ENCODE results near the gene CCDC121. TPM values are rescaled to one million over a fixed set of nuclear protein-coding genes. Genes with fewer than 3 reads are reported as not detected.

The CCDC121 gene
- total RNA-seq (6.1 TPM), polyA plus RNA-seq (ENCODE audit: insufficient read depth in 1 of 8, insufficient read length in 8 of 8, low replicate concordance in 1 of 8) (1 to 10 TPM; 5.5 to 7.0 (median 6.7) TPM)
- long read RNA-seq, donor 1, partial matches to known transcripts: 0 of 5 reads
- long read RNA-seq, donor 1, other reads (novel, unspliced or antisense): 0 of 5 reads
- long read RNA-seq, donor 2: 0 reads
- long read RNA-seq, donor 3, partial matches to known transcripts: 0 of 3 reads
- long read RNA-seq, donor 3, other reads (novel, unspliced or antisense): 0 of 3 reads
- long read RNA-seq, donor 4, transcript CCDC121-201 (2 exons, 2,342 nt): major isoform, 5 of 5 reads
- long read RNA-seq, donor 4, partial matches to known transcripts: 0 of 5 reads
- long read RNA-seq, donor 4, other reads (novel, unspliced or antisense): 0 of 5 reads
- long read RNA-seq, donor 5, transcript CCDC121-201 (2 exons, 2,342 nt): major isoform, 8 of 9 reads
- long read RNA-seq, donor 5, partial matches to known transcripts: 0 of 9 reads
- long read RNA-seq, donor 5, other reads (novel, unspliced or antisense): 0 of 9 reads
- long read RNA-seq, donor 6, partial matches to known transcripts: 0 of 3 reads
- long read RNA-seq, donor 6, other reads (novel, unspliced or antisense): 0 of 3 reads
- long read RNA-seq, donor 7, transcript CCDC121-201 (2 exons, 2,342 nt): major isoform, 8 of 8 reads
- long read RNA-seq, donor 7, partial matches to known transcripts: 0 of 8 reads
- long read RNA-seq, donor 7, other reads (novel, unspliced or antisense): 0 of 8 reads
- long read RNA-seq, donor 8, partial matches to known transcripts: 5 of 24 reads
- long read RNA-seq, donor 8, other reads (novel, unspliced or antisense): 15 of 24 reads
- long read RNA-seq, donor 9, partial matches to known transcripts: 0 of 3 reads
- long read RNA-seq, donor 9, other reads (novel, unspliced or antisense): 0 of 3 reads
- long read RNA-seq, donor 10, partial matches to known transcripts: 0 of 2 reads
- long read RNA-seq, donor 10, other reads (novel, unspliced or antisense): 0 of 2 reads
- long read RNA-seq, donor 11, partial matches to known transcripts: 0 of 1 reads
- long read RNA-seq, donor 11, other reads (novel, unspliced or antisense): 0 of 1 reads

GRCh38 chr2:27628767-27629709, at the start of gene CCDC121, which contains the start of gene GPN1:
TSS of gene CCDC121 (minus strand) at chr2:27629012. CDS start at chr2:27627799, 1,213 bp downstream.
TSS of gene GPN1 (plus strand) at chr2:27629050. CDS start at chr2:27629059, 9 bp downstream.
- H3K4me1 ChIP-seq (ENCODE audit: control insufficient read depth, insufficient read depth, low read length): peaks cover 8% of the 10 kb centered on the region
- DNase-seq: peak; percentile 92
- H3K27ac ChIP-seq (ENCODE audit: low read length): peak within 1 kb of the TSS; percentile 23
- H3K4me3 ChIP-seq (ENCODE audit: low read length): peak within 1 kb of the TSS; percentile 83
- no peaks in the 10 kb centered on the region for H3K27me3 ChIP-seq (ENCODE audit: control insufficient read depth, insufficient read depth, low read length)
- H3K36me3 ChIP-seq (ENCODE audit: control insufficient read depth, insufficient read depth, low read length): peaks cover 18% of the 10 kb centered on the region
- under 1% methylated on average over 28 of the region's 44 CpGs for WGBS (ENCODE audit: insufficient coverage)
- no peaks in the 10 kb centered on the region for H3K9me3 ChIP-seq (replicated peaks; ENCODE audit: control insufficient read depth, low read depth, low read length)

- Histone ChIP-seq H3K4me3 (ENCODE audit: low read length) (no peak overlapping the region), H3K36me3 (ENCODE audit: control insufficient read depth, insufficient read depth, low read length) (peaks cover 21% of the 10 kb centered on the region), H3K4me1 (ENCODE audit: control insufficient read depth, insufficient read depth, low read length) (no peaks in the 10 kb centered on the region), H3K9me3 (replicated peaks; ENCODE audit: control insufficient read depth, low read depth, low read length) (no peaks in the 10 kb centered on the region), H3K27me3 (ENCODE audit: control insufficient read depth, insufficient read depth, low read length) (no peaks in the 10 kb centered on the region), H3K27ac (ENCODE audit: low read length) (peak overlapping the region; percentile 74)
- 73% methylated on average over 2 of the region's 5 CpGs for whole genome bisulfite sequencing (ENCODE audit: insufficient coverage)
- no peak for DNase-seq
These were observed 44.1 kb upstream of the CCDC121 start for GRCh38 chr2:27672723-27673486.

GRCh38 chr2:27671235-27671634, 42.4 kb upstream of the CCDC121 start:
- Histone ChIP-seq H3K4me1 (ENCODE audit: control insufficient read depth, insufficient read depth, low read length) (no peaks in the 10 kb centered on the region), H3K4me3 (ENCODE audit: low read length) (no peak overlapping the region), H3K27me3 (ENCODE audit: control insufficient read depth, insufficient read depth, low read length) (no peaks in the 10 kb centered on the region), H3K36me3 (ENCODE audit: control insufficient read depth, insufficient read depth, low read length) (peaks cover 26% of the 10 kb centered on the region), H3K27ac (ENCODE audit: low read length) (no peak overlapping the region), H3K9me3 (replicated peaks; ENCODE audit: control insufficient read depth, low read depth, low read length) (no peaks in the 10 kb centered on the region)
- DNase-seq: no peak
- WGBS (ENCODE audit: insufficient coverage): no CpG with 5 or more reads among the region's 4 CpGs

GRCh38 chr2:27667446-27667845, 38.6 kb upstream of the CCDC121 start:
- Histone ChIP-seq H3K9me3 (replicated peaks; ENCODE audit: control insufficient read depth, low read depth, low read length) (no peaks in the 10 kb centered on the region), H3K27me3 (ENCODE audit: control insufficient read depth, insufficient read depth, low read length) (no peaks in the 10 kb centered on the region), H3K27ac (ENCODE audit: low read length) (no peak overlapping the region), H3K4me3 (ENCODE audit: low read length) (no peak overlapping the region), H3K36me3 (ENCODE audit: control insufficient read depth, insufficient read depth, low read length) (peaks cover 14% of the 10 kb centered on the region), H3K4me1 (ENCODE audit: control insufficient read depth, insufficient read depth, low read length) (peaks cover 13% of the 10 kb centered on the region)
- no CpG with 5 or more reads among the region's 1 CpG for WGBS (ENCODE audit: insufficient coverage)
- DNase-seq: no peak

GRCh38 chr2:27664622-27665363, 36.0 kb upstream of the CCDC121 start:
- Histone ChIP-seq H3K36me3 (ENCODE audit: control insufficient read depth, insufficient read depth, low read length) (peaks cover 30% of the 10 kb centered on the region), H3K4me1 (ENCODE audit: control insufficient read depth, insufficient read depth, low read length) (peaks cover 16% of the 10 kb centered on the region), H3K27me3 (ENCODE audit: control insufficient read depth, insufficient read depth, low read length) (no peaks in the 10 kb centered on the region), H3K9me3 (replicated peaks; ENCODE audit: control insufficient read depth, low read depth, low read length) (no peaks in the 10 kb centered on the region), H3K27ac (ENCODE audit: low read length) (no peak overlapping the region), H3K4me3 (ENCODE audit: low read length) (peak overlapping the region; percentile 93)
- WGBS (ENCODE audit: insufficient coverage): 92% methylated on average over 10 of the region's 16 CpGs
- no peak for DNase-seq

- Histone ChIP-seq H3K9me3 (replicated peaks; ENCODE audit: control insufficient read depth, low read depth, low read length) (no peaks in the 10 kb centered on the region), H3K4me3 (ENCODE audit: low read length) (peak overlapping the region; percentile 93), H3K27me3 (ENCODE audit: control insufficient read depth, insufficient read depth, low read length) (no peaks in the 10 kb centered on the region), H3K36me3 (ENCODE audit: control insufficient read depth, insufficient read depth, low read length) (peaks cover 30% of the 10 kb centered on the region), H3K4me1 (ENCODE audit: control insufficient read depth, insufficient read depth, low read length) (peaks cover 16% of the 10 kb centered on the region), H3K27ac (ENCODE audit: low read length) (peak overlapping the region; percentile 97)
- 2% methylated on average over 20 of the region's 28 CpGs for WGBS (ENCODE audit: insufficient coverage)
- no peak for DNase-seq
These were observed 35.4 kb upstream of the CCDC121 start for GRCh38 chr2:27664154-27664574.

- Histone ChIP-seq H3K27ac (ENCODE audit: low read length) (peak within 1 kb of the TSS; percentile 97), H3K4me3 (ENCODE audit: low read length) (peak within 1 kb of the TSS; percentile 93), H3K36me3 (ENCODE audit: control insufficient read depth, insufficient read depth, low read length) (peaks cover 25% of the 10 kb centered on the region), H3K9me3 (replicated peaks; ENCODE audit: control insufficient read depth, low read depth, low read length) (no peaks in the 10 kb centered on the region), H3K27me3 (ENCODE audit: control insufficient read depth, insufficient read depth, low read length) (no peaks in the 10 kb centered on the region), H3K4me1 (ENCODE audit: control insufficient read depth, insufficient read depth, low read length) (peaks cover 16% of the 10 kb centered on the region)
- WGBS (ENCODE audit: insufficient coverage): under 1% methylated on average over 50 of the region's 56 CpGs
- DNase-seq: peak; percentile 92
These were observed 34.7 kb upstream of the CCDC121 start, which contains the start of the genes SLC4A1AP and SUPT7L for GRCh38 chr2:27663285-27664153. TSS of gene SLC4A1AP (plus strand) at chr2:27663889. CDS start at chr2:27663915, 26 bp downstream. TSS of gene SUPT7L (minus strand) at chr2:27663614. CDS start at chr2:27662192, 1,422 bp downstream.
